ENCODE results near the gene CRYBB1.

Gene CRYBB1

DNA sequence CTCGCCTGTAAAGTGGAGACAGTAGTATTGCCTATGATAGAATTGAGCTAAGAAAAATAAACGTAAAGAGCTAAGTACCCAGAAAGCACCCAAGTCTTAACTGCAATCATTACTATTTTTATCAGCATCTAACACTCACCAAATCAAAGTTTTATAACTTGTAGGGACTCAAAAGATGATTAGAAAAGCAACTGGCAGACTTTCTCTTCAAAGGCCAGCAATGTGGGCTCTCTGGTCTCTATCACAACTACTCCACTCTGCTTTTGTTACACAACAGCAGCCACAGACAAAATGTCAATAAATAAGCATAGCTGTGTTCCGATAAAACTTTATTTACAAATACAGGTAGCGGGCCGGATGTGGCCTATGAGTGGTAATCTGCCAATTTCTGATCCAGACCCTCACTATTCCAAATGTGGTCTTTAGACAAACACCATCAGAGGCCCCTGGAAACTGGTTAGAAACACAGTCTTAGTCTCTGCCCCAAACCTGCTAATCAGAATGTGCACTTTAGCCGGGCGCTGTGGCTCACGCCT lies 36.1 kb downstream of the CRYBB1 start:
- Histone ChIP-seq H3K4me2 (ENCODE audit: low read length) (no peak overlapping the region), H3K9me2 (replicated peaks; ENCODE audit: control insufficient read depth, low read length) (no peaks in the 10 kb centered on the region), H3K4me1 (ENCODE audit: control insufficient read depth, low read length) (peaks cover 72% of the 10 kb centered on the region), H3K27me3 (ENCODE audit: control insufficient read depth, low read length) (no peaks in the 10 kb centered on the region), H3K4me3 (ENCODE audit: low read length) (no peak overlapping the region), H3K79me2 (ENCODE audit: control insufficient read depth, low read length) (peaks cover 91% of the 10 kb centered on the region), H4K20me1 (ENCODE audit: control insufficient read depth, insufficient read depth, low read depth, low read length) (no peaks in the 10 kb centered on the region), H3F3A (ENCODE audit: control insufficient read depth, insufficient read depth) (peaks cover 7% of the 10 kb centered on the region; the same call in 1 of the 2 replicates), H3K27ac (ENCODE audit: low read depth, low read length) (no peak overlapping the region), H3K9me3 (ENCODE audit: control insufficient read depth, insufficient read depth, low read length) (no peaks in the 10 kb centered on the region), H3K36me3 (ENCODE audit: control insufficient read depth, low read length) (peaks cover 53% of the 10 kb centered on the region)
- TF ChIP-seq EZH2phosphoT487 (IDR thresholded peaks at IDR 0.05; ENCODE audit: borderline replicate concordance, low read length): no peak
- TF ChIP-seq, protein P1, sequence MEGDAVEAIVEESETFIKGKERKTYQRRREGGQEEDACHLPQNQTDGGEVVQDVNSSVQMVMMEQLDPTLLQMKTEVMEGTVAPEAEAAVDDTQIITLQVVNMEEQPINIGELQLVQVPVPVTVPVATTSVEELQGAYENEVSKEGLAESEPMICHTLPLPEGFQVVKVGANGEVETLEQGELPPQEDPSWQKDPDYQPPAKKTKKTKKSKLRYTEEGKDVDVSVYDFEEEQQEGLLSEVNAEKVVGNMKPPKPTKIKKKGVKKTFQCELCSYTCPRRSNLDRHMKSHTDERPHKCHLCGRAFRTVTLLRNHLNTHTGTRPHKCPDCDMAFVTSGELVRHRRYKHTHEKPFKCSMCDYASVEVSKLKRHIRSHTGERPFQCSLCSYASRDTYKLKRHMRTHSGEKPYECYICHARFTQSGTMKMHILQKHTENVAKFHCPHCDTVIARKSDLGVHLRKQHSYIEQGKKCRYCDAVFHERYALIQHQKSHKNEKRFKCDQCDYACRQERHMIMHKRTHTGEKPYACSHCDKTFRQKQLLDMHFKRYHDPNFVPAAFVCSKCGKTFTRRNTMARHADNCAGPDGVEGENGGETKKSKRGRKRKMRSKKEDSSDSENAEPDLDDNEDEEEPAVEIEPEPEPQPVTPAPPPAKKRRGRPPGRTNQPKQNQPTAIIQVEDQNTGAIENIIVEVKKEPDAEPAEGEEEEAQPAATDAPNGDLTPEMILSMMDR (IDR thresholded peaks at IDR 0.05; ENCODE audit: low read depth, low read length, poor library complexity, severe bottlenecking): no peak

- no peaks in the 10 kb centered on the region for H3K9me3 ChIP-seq (ENCODE audit: control insufficient read depth, insufficient read depth, low read length)
- no peaks in the 10 kb centered on the region for H4K20me1 ChIP-seq (ENCODE audit: control insufficient read depth, insufficient read depth, low read depth, low read length)
- no peaks in the 10 kb centered on the region for H3K27me3 ChIP-seq (ENCODE audit: control insufficient read depth, low read length)
- H3K79me2 ChIP-seq (ENCODE audit: control insufficient read depth, low read length): peaks cover 91% of the 10 kb centered on the region
- H3K4me2 ChIP-seq (ENCODE audit: low read length): peak overlapping the region; percentile 98
- no peak for TF ChIP-seq EZH2phosphoT487 (IDR thresholded peaks at IDR 0.05; ENCODE audit: borderline replicate concordance, low read length)
- TF ChIP-seq, protein P1 (IDR thresholded peaks at IDR 0.05; ENCODE audit: low read depth, low read length, poor library complexity, severe bottlenecking): no peak
- H3K36me3 ChIP-seq (ENCODE audit: control insufficient read depth, low read length): peaks cover 47% of the 10 kb centered on the region
- 0 out of 2 replicates have a peak overlapping the region, but pooled peaks have one; percentile 15 for H3K4me3 ChIP-seq (ENCODE audit: low read length)
- peaks cover 7% of the 10 kb centered on the region; the same call in 1 of the 2 replicates for H3F3A ChIP-seq (ENCODE audit: control insufficient read depth, insufficient read depth)
- H3K27ac ChIP-seq (ENCODE audit: low read depth, low read length): peak overlapping the region; percentile 91
- H3K9me2 ChIP-seq (replicated peaks; ENCODE audit: control insufficient read depth, low read length): no peaks in the 10 kb centered on the region
- peaks cover 66% of the 10 kb centered on the region for H3K4me1 ChIP-seq (ENCODE audit: control insufficient read depth, low read length)
Measured at GRCh38 chr22:26581026-26581425, 36.8 kb downstream of the CRYBB1 start.

GRCh38 chr22:26580240-26580962 lies 37.4 kb downstream of the CRYBB1 start:
- Histone ChIP-seq H3K36me3 (ENCODE audit: control insufficient read depth, low read length) (peaks cover 46% of the 10 kb centered on the region), H3K9me3 (ENCODE audit: control insufficient read depth, insufficient read depth, low read length) (no peaks in the 10 kb centered on the region), H3K27ac (ENCODE audit: low read depth, low read length) (peak overlapping the region; percentile 91), H3K9me2 (replicated peaks; ENCODE audit: control insufficient read depth, low read length) (no peaks in the 10 kb centered on the region), H3K4me1 (ENCODE audit: control insufficient read depth, low read length) (peaks cover 65% of the 10 kb centered on the region), H4K20me1 (ENCODE audit: control insufficient read depth, insufficient read depth, low read depth, low read length) (no peaks in the 10 kb centered on the region), H3K4me3 (ENCODE audit: low read length) (peak overlapping the region; percentile 73), H3K4me2 (ENCODE audit: low read length) (peak overlapping the region; percentile 98), H3K79me2 (ENCODE audit: control insufficient read depth, low read length) (peaks cover 89% of the 10 kb centered on the region), H3K27me3 (ENCODE audit: control insufficient read depth, low read length) (no peaks in the 10 kb centered on the region), H3F3A (ENCODE audit: control insufficient read depth, insufficient read depth) (peaks cover 7% of the 10 kb centered on the region; the same call in 1 of the 2 replicates)
- TF ChIP-seq, protein P1 (IDR thresholded peaks at IDR 0.05; ENCODE audit: low read depth, low read length, poor library complexity, severe bottlenecking): no peak
- no peak for TF ChIP-seq EZH2phosphoT487 (IDR thresholded peaks at IDR 0.05; ENCODE audit: borderline replicate concordance, low read length)
